HCT116 (cell line): ENCODE data around the gene HSD17B13. TPM values are rescaled to one million over a fixed set of nuclear protein-coding genes. Genes with fewer than 3 reads are reported as not detected.

Experiments
- ATAC-seq: fragments of 200-7000 bp; cut with Tn5 transposase; 2 replicates; pipeline ENCODE4 v1.9.1; 2020; ENCODE audit warnings: mild to moderate bottlenecking, moderate library complexity
- BruUV-seq: library from RNA; stranded (reverse); fragments of 400-500 nt; replicated peaks from 2 replicates; lab custom pipeline; 2021; lab: Mats Ljungman, UMichigan
- CTCF ChIA-PET: fragments of 300-600 bp; sonication (Branson Sonifier 250); formaldehyde crosslinking; loops from one replicate; lab custom pipeline; 2021; ENCODE audit warnings: antibody characterized with exemption; lab: Charles Lee
- POLR2A ChIA-PET: fragments of 300-600, 350-600 bp; sonication (Branson Sonifier 250); formaldehyde crosslinking; loops from one replicate; lab custom pipeline; 2021; ENCODE audit warnings: antibody characterized with exemption; lab: Charles Lee
- RAD21 ChIA-PET, 2 experiments: fragments of 300-600 bp; sonication (Branson Sonifier 250); formaldehyde crosslinking; loops; one replicate each; lab custom pipeline; 2023; ENCODE audit warnings: low total read pairs in 2 of 2; ENCODE audit not compliant: uncharacterized antibody in 2 of 2, unreplicated experiment in 2 of 2, low non-redundant PET in 1 of 2; lab: Charles Lee
- DNase-seq: peaks from one replicate; pipeline ENCODE4 v3.0.0-alpha.2; 2010; ENCODE audit warnings: low read depth, low spot score
- H2AFZ ChIP-seq: fragments of 200-600 bp; shearing (Covaris generic), sonication (generic); 2 replicates; pipeline ENCODE4 v1.6.1; 2017; ENCODE audit warnings: low read depth, mixed run types, mixed read lengths, antibody characterized with exemption, low read length; ENCODE audit not compliant: poor library complexity, severe bottlenecking
- H3K27ac ChIP-seq: 2 replicates; pipeline ENCODE4 v1.5.1; 2012; ENCODE audit warnings: low read depth, low read length
- H3K27me3 ChIP-seq: fragments of 200-600 bp; sonication (generic); 2 replicates; pipeline ENCODE4 v1.6.1; 2016; ENCODE audit warnings: mixed run types, low read length, mixed read lengths; ENCODE audit not compliant: insufficient read depth
- H3K36me3 ChIP-seq, 2 experiments: fragments of 200-500 bp in 1 of 2; fragments of 200-600 bp in 1 of 2; sonication (Bioruptor generic) in 1 of 2; sonication (generic) in 1 of 2; 2 replicates each; pipeline versions ENCODE4 v1.5.1 to v1.6.1; 2014 to 2016; ENCODE audit warnings: low read length in 2 of 2, inconsistent platforms in 1 of 2, mixed read lengths in 1 of 2, mixed run types in 1 of 2; ENCODE audit not compliant: insufficient read depth in 2 of 2, control insufficient read depth in 1 of 2
- H3K4me1 ChIP-seq, 2 experiments: fragments of 200-600 bp in 1 of 2; sonication (generic) in 1 of 2; 2 replicates each; pipeline versions ENCODE4 v1.5.1 to v1.6.1; 2012 to 2017; ENCODE audit warnings: low read length in 2 of 2, inconsistent platforms in 1 of 2, mild to moderate bottlenecking in 1 of 2, mixed read lengths in 1 of 2, mixed run types in 1 of 2, moderate library complexity in 1 of 2; ENCODE audit not compliant: insufficient read depth in 2 of 2, control insufficient read depth in 1 of 2
- H3K4me2 ChIP-seq: fragments of 200-600 bp; sonication (generic); 2 replicates; pipeline ENCODE4 v1.6.1; 2017; ENCODE audit warnings: mixed run types, low read length, mixed read lengths
- H3K4me3 ChIP-seq, 2 experiments: fragments of 200-600 bp in 1 of 2; sonication (generic) in 1 of 2; replicated peaks in 1 of 2; 2 replicates each; pipeline ENCODE4 v1.5.1; 2011 to 2016; ENCODE audit warnings: low read length in 2 of 2, control low read depth in 1 of 2, low read depth in 1 of 2, mild to moderate bottlenecking in 1 of 2, mixed read lengths in 1 of 2, mixed run types in 1 of 2
- H3K79me2 ChIP-seq: fragments of 200-600 bp; sonication (generic); 2 replicates; pipeline ENCODE4 v1.6.1; 2017; ENCODE audit warnings: mild to moderate bottlenecking, mixed run types, low read length, moderate library complexity, mixed read lengths; ENCODE audit not compliant: insufficient read depth
- H3K9ac ChIP-seq: fragments of 200-600 bp; sonication (generic); 2 replicates; pipeline ENCODE4 v1.6.1; 2016; ENCODE audit warnings: low read length, mixed read lengths
- H3K9me2 ChIP-seq: fragments of 200-600 bp; sonication (generic), shearing (Covaris generic); 2 replicates; pipeline ENCODE4 v1.6.1; 2017; ENCODE audit warnings: mixed run types, mild to moderate bottlenecking, moderate library complexity; ENCODE audit not compliant: insufficient read depth
- H3K9me3 ChIP-seq, 2 experiments: fragments of 200-500 bp in 1 of 2; fragments of 200-600 bp in 1 of 2; sonication (Bioruptor generic) in 1 of 2; sonication (generic) in 1 of 2; 2 replicates each; pipeline ENCODE4 v1.6.1; 2014 to 2017; ENCODE audit warnings: low read length in 2 of 2, mixed read lengths in 2 of 2, inconsistent platforms in 1 of 2, low read depth in 1 of 2, mild to moderate bottlenecking in 1 of 2, mixed run types in 1 of 2, moderate library complexity in 1 of 2; ENCODE audit not compliant: control insufficient read depth in 1 of 2, insufficient read depth in 1 of 2
- H4K20me1 ChIP-seq: fragments of 200-600 bp; sonication (generic), shearing (Covaris generic); 2 replicates; pipeline ENCODE4 v1.6.1; 2017; ENCODE audit warnings: mixed run types, mild to moderate bottlenecking, moderate library complexity; ENCODE audit not compliant: insufficient read depth
- CBX3 ChIP-seq: IDR thresholded peaks from 2 replicates; pipeline ENCODE4 v1.6.1; 2012; ENCODE audit warnings: low read depth
- CEBPB ChIP-seq: IDR thresholded peaks from 2 replicates; pipeline ENCODE4 v1.6.1; 2012; ENCODE audit warnings: low read depth
- CTCF ChIP-seq, 3 experiments: fragments of 200-600 bp in 1 of 3; sonication (generic) in 1 of 3; IDR thresholded peaks in 2 of 3; conservative IDR thresholded peaks in 1 of 3; 2 replicates each; pipeline ENCODE4 v1.5.1; 2012 to 2017; ENCODE audit warnings: low read depth in 2 of 3, low read length in 2 of 3, antibody characterized with exemption in 1 of 3, borderline replicate concordance in 1 of 3, control low read depth in 1 of 3, mild to moderate bottlenecking in 1 of 3, mixed read lengths in 1 of 3, mixed run types in 1 of 3, moderate library complexity in 1 of 3; ENCODE audit not compliant: insufficient read depth in 1 of 3
- EGR1 ChIP-seq: IDR thresholded peaks from 2 replicates; pipeline ENCODE4 v1.6.1; 2012; ENCODE audit warnings: low read depth
- ELF1 ChIP-seq: IDR thresholded peaks from 2 replicates; pipeline ENCODE4 v1.6.1; 2012; ENCODE audit warnings: low read depth, borderline replicate concordance
- EZH2phosphoT487 ChIP-seq: fragments of 200-600 bp; IDR thresholded peaks from 2 replicates; pipeline ENCODE4 v1.6.1; 2018; ENCODE audit warnings: antibody characterized with exemption, borderline replicate concordance
- FOSL1 ChIP-seq: IDR thresholded peaks from 2 replicates; pipeline ENCODE4 v1.6.1; 2012; ENCODE audit warnings: low read depth
- JUND ChIP-seq: IDR thresholded peaks from 2 replicates; pipeline ENCODE4 v1.6.1; 2012
- MAX ChIP-seq: IDR thresholded peaks from 2 replicates; pipeline ENCODE4 v1.6.1; 2012
- POLR2A ChIP-seq: IDR thresholded peaks from 2 replicates; pipeline ENCODE4 v1.7.0; 2011; ENCODE audit warnings: borderline replicate concordance; ENCODE audit not compliant: insufficient read depth, insufficient read length; ENCODE audit errors: extremely low read depth
- POLR2AphosphoS5 ChIP-seq: IDR thresholded peaks from 2 replicates; pipeline ENCODE4 v1.6.1; 2011; ENCODE audit warnings: mild to moderate bottlenecking, low read depth, low read length, moderate library complexity
- RAD21 ChIP-seq: IDR thresholded peaks from 2 replicates; pipeline ENCODE4 v1.6.1; 2012; ENCODE audit warnings: low read depth, mild to moderate bottlenecking
- REST ChIP-seq: IDR thresholded peaks from 2 replicates; pipeline ENCODE4 v1.6.1; 2012; ENCODE audit warnings: low read depth
- SIN3A ChIP-seq: IDR thresholded peaks from 2 replicates; pipeline ENCODE4 v1.6.1; 2012; ENCODE audit warnings: low read depth
- SRF ChIP-seq: IDR thresholded peaks from 2 replicates; pipeline ENCODE4 v1.6.1; 2012; ENCODE audit warnings: low read depth
- TCF7L2 ChIP-seq: IDR thresholded peaks from 2 replicates; pipeline ENCODE4 v1.7.0; 2011; ENCODE audit warnings: borderline replicate concordance, inconsistent platforms; ENCODE audit not compliant: insufficient read depth, insufficient read length; ENCODE audit errors: extremely low read depth
- YY1 ChIP-seq: IDR thresholded peaks from 2 replicates; pipeline ENCODE4 v1.6.1; 2011; ENCODE audit warnings: low read length, low read depth, moderate library complexity, mild to moderate bottlenecking; ENCODE audit not compliant: insufficient replicate concordance; ENCODE audit errors: extremely low read depth
- ZFX ChIP-seq: fragments of 450-650 bp; IDR thresholded peaks from 2 replicates; pipeline ENCODE4 v1.6.1; 2017
- ZNF274 ChIP-seq: fragments of 200-500 bp; sonication (Bioruptor generic); IDR thresholded peaks from 2 replicates; pipeline ENCODE4 v1.6.1; 2014; ENCODE audit warnings: mild to moderate bottlenecking, low read depth, low read length, inconsistent platforms
- intact Hi-C: fragments of 100-400 bp; cut with micrococcal nuclease; formaldehyde crosslinking; loops from 2 replicates; pipeline ENCODE4 v1.10.0; 2022
- total RNA-seq: library from RNA; stranded (reverse); gene quantifications from one replicate; pipeline ENCODE4 v1.2.1, GENCODE V29; 2021; ENCODE audit not compliant: unreplicated experiment
- TF ChIP-seq, protein P1 (sequence below): IDR thresholded peaks from 2 replicates; pipeline ENCODE4 v1.6.1; 2011; ENCODE audit warnings: mild to moderate bottlenecking, low read length, moderate library complexity; ENCODE audit not compliant: insufficient replicate concordance; ENCODE audit errors: extremely low read depth

HSD17B13 gene
- total RNA-seq, 1 experiment from 2014 or later, result 0.81 TPM

GRCh38 chr4:87299898-87300297 lies 22.8 kb downstream of the HSD17B13 start:
- DNase-seq (no peak), ATAC-seq (no peak)
- H2AFZ ChIP-seq, result no peak overlapping the region
- no peaks in the 10 kb centered on the region for H4K20me1 ChIP-seq
- ChIA-PET CTCF (no interaction called here), POLR2A (no interaction called here), RAD21 (no interaction called here)
- no peak overlapping the region for H3K27ac ChIP-seq
- H3K4me1 ChIP-seq, result no peaks in the 10 kb centered on the region
- H3K79me2 ChIP-seq, result no peaks in the 10 kb centered on the region
- H3K4me2 ChIP-seq, result no peak overlapping the region
- no TSS peak for BruUV-seq
- no peaks in the 10 kb centered on the region for H3K9me2 ChIP-seq
- no peak overlapping the region for H3K4me3 ChIP-seq
- TF ChIP-seq ELF1 (no peak), SIN3A (no peak), SRF (no peak), JUND (no peak), ZNF274 (no peak), POLR2AphosphoS5 (no peak), CTCF (IDR thresholded peaks at IDR 0.05 in 2 of 3, conservative IDR thresholded peaks at IDR 0.05 in 1 of 3; ENCODE audit: borderline replicate concordance in 1 of 3, insufficient read depth in 1 of 3, low read depth in 2 of 3, low read length in 2 of 3) (no peak), RAD21 (no peak), ZFX (no peak), YY1 (no peak), MAX (no peak), EGR1 (no peak), CEBPB (no peak), TCF7L2 (no peak), EZH2phosphoT487 (no peak), CBX3 (no peak), FOSL1 (no peak), REST (no peak), POLR2A (no peak)
- TF ChIP-seq, protein P1, sequence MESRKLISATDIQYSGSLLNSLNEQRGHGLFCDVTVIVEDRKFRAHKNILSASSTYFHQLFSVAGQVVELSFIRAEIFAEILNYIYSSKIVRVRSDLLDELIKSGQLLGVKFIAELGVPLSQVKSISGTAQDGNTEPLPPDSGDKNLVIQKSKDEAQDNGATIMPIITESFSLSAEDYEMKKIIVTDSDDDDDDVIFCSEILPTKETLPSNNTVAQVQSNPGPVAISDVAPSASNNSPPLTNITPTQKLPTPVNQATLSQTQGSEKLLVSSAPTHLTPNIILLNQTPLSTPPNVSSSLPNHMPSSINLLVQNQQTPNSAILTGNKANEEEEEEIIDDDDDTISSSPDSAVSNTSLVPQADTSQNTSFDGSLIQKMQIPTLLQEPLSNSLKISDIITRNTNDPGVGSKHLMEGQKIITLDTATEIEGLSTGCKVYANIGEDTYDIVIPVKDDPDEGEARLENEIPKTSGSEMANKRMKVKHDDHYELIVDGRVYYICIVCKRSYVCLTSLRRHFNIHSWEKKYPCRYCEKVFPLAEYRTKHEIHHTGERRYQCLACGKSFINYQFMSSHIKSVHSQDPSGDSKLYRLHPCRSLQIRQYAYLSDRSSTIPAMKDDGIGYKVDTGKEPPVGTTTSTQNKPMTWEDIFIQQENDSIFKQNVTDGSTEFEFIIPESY, result no peak
- H3K27me3 ChIP-seq, result no peaks in the 10 kb centered on the region
- intact Hi-C loops, result no loop called here
- H3K36me3 ChIP-seq, result no peaks in the 10 kb centered on the region
- no peak overlapping the region for H3K9ac ChIP-seq
- no peaks in the 10 kb centered on the region for H3K9me3 ChIP-seq
